ENCODE measurements around the gene GREB1.

The GREB1 gene

GRCh38 chr2:11509657-11510360, 24.0 kb upstream of the GREB1 start:
- DNase-seq: no peak

DNA sequence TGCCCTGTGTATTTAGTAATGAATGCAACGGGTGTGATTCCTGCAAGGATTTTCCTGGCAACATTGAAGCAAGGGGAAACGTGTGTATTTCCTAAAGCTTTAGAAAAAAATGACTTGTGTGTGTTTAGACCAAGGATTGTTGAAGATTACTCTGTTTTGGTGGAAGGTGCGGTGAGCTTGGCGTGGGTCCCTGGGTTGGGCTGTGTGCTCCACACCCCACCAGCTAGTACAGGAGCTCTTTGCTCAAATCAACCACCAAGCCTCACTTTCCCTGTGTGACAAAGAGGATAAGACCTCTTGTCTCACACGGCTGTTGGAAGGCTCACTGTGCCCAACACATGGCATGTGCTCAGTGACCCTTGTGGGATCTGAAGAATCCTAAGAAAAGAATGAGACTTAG, 21.4 kb upstream of the GREB1 start:
- DNase-seq: no peak

DNA sequence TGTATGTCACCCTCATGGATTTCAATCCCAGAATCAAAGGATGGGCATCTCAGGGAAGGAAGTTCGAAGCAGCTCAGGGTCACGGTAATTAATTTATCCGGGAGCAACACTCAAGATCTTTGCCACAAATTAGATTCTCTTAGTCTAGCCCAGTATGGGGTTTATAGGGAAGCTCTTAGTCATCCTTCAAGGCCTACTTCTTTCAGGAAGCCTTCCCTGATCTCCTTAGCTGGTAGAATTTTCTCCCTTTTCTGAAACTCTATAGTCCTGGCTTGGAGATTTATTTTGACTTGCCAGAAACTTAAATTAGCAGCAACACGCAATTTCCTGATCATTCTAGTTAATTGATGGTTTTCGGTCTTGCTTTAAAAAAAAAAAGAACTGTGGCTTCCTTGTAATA, 20.5 kb upstream of the GREB1 start:
- no peak for DNase-seq

DNA sequence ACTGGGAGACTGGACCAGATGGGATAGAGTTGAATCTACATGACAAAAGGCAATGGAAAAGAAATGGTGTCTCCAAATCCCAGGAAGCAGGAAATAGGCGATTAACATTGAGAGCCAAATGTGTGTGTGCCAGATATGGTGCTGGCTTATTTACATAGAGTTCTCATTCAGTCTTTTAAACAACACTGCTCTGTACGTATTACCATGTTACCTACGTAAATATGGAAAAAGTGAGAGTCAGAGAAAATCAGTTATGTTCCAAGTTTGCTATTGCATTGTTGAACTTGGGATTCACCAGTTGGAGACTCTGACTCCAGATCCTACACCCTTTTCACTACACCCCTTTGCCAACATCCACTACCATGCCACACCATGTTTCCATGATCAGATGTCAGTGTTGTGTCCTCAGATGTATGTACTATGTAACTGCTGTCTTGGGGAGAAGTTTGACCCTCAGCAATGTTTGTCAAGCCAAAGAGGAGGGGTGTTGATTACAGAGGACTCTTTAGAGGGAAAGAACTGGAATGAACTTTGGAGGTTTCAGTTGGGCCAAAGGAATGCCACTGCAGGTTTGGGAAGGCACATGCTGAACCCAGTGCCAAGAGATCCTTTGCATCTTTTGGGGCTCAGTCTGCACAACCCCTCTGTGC, 19.6 kb upstream of the GREB1 start:
- no peak for DNase-seq

- no peak for DNase-seq
These were observed 18.9 kb upstream of the GREB1 start for GRCh38 chr2:11514904-11515303.

DNA sequence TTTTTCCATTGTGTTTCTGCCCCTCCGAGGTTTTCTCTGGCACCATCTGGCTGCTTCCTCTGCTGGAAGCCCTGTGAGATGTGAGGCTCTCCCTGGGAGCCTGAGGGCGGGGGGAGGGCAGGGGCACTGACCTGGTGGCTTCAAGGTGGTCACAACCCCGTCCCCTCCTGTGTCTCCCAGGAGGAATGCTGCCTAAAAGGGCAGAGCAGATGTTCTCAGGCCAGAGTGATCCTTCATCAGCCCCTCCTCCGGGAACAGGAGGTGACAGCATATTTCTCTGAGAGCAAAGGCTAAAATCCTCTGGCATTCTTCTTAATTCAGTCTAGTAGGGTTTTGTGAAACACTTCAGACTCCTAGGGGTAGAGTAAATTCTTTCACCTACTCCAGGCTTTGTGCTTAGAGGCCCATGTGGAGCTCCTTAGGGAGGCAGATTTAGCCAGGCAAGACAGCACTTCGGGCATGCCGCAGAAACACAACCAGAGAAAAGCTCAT, 18.3 kb upstream of the GREB1 start:
- no peak for DNase-seq

DNA sequence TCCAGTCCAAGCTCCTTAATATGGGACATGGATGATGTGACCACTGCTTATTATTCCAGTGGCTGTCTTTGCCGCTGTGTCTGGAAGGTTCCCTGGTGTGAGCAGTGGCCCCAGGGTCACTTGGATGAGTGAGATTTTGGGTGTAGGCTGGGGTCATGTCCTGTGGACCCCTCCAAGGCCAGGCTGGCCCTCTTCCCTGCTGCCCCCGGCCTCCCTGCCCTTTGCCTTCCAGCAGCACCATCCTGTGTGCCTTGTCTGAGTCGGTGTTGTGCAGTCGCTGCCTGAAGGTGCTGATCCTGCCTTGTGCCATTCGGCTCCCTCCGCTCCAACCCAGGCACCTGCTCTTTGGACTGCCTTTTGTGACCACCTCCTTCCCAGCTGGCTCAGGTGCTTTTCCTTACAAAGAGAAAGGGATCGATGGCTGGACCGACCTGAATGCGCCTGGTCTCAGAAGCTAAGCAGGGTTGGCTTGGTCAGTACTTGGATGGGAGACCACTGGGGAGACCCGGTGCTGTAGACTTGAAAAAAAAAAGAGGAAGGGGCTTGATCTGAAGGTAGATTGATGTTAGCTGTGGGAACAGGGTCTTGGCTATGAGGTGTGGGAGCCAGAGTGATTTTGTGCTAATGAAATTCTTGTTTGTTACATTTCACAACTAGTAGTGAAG, 16.7 kb upstream of the GREB1 start:
- DNase-seq: no peak

GRCh38 chr2:11517906-11518305, 15.9 kb upstream of the GREB1 start:
- DNase-seq: no peak

DNA sequence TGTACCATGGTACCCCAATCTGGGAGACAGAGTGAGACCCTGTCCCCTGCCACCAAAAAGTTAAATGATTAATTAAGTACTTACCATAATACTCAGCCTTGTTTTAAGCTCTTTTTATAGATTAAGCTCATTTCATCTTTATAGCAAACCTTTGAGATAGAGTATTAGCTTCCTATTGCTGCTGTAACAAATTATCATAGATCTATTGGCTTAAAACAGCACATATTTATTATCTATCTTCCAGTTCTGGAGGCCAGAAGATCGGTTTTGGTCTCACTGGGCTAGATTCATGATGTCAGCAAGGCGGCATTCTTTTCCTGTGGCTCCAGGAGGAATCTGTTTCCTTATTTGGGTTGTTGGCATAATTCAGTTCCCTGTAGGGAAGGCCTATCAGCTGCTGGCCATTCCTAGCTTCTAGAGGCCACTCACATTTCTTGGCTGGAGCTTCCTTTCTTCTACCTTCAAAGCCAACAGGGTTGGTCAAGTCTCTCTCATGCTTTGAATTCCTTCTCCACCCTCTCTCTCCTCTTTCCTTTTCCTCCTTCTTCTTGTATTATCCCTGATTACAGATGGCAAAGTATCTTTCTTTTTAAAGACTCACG, 13.7 kb upstream of the GREB1 start:
- DNase-seq: no peak

DNA sequence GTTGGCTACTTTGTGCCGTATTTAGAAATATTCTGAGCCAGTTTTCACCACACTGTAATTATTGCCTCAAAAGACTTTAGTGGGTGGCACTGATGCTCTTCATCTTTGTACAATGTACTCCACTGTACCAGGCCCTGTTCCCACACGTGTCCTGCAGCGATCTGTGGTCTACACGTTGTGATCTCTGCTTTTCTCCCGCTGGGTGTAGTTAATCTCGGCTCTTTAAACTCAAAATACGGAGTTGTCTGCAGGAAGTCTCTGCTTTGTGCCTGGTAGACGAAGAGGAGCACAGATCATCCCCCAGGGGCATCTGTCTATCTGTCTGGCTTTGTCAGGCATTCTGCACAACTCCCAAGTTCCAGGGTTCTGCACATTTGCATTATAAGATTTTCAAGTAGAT, 12.1 kb upstream of the GREB1 start:
- DNase-seq: no peak

GRCh38 chr2:11524470-11524869, 9.4 kb upstream of the GREB1 start:
- DNase-seq: no peak

DNA sequence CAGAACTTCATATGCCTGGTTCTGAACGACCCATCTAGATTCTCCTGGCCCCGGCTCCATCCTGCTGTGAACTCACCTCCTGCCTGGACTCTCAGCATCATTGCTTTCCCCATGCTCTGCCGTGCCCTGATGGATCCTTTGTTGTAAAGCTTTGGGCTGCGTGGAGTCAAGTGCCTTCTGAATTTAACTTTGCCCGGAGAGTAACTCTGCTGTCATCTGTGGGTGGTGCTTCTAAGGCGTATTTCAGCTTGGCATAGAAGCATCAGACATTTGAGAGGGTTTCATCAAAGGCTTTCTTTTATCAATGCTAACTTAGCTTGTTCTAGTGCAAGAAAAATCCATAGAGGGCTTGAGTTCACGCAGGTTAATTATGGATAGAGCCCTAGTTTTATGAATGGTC, 8.1 kb upstream of the GREB1 start:
- no peak for DNase-seq

- DNase-seq: no peak
These were observed 6.8 kb upstream of the GREB1 start for GRCh38 chr2:11527001-11527400.

- no peak for DNase-seq
These were observed 5.6 kb upstream of the GREB1 start for GRCh38 chr2:11528228-11528627.

GRCh38 chr2:11530864-11531465, 2.9 kb upstream of the GREB1 start:
- DNase-seq: no peak

- DNase-seq: no peak
These were observed 1.3 kb upstream of the GREB1 start for GRCh38 chr2:11532416-11533055.

DNA sequence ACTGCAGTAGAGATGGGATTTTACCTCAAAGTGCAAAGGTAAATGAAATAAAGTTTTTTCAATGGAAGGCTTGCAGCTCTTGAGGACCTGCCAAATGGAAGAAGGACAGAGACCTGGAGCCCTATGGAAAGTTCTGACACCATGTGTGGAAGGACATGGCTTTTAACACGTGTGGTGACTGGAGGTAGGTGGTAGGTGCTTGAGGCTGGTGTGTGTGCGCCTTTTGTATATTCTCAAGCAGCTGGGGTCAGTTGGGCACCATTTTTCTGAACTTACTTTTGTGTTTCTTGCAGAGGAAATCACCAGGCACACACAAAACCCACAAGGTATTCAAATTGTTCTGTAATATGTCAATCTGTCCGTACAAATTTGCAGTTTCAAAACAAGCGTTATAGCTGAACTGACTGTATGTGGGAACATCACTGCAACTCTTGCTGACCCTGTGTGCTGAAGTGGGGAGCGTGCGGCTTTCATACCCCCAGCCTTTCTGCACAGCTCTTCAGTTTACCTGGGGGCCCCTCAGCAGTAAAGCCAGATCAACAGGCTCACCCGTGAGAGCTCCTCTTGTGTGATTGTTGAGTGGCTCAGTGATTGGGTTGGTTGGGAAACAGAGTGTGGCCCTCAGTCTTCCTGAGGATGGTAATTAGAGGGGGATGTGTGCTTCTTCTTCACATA, 363 bp downstream of the GREB1 start:
- no peak for DNase-seq

DNA sequence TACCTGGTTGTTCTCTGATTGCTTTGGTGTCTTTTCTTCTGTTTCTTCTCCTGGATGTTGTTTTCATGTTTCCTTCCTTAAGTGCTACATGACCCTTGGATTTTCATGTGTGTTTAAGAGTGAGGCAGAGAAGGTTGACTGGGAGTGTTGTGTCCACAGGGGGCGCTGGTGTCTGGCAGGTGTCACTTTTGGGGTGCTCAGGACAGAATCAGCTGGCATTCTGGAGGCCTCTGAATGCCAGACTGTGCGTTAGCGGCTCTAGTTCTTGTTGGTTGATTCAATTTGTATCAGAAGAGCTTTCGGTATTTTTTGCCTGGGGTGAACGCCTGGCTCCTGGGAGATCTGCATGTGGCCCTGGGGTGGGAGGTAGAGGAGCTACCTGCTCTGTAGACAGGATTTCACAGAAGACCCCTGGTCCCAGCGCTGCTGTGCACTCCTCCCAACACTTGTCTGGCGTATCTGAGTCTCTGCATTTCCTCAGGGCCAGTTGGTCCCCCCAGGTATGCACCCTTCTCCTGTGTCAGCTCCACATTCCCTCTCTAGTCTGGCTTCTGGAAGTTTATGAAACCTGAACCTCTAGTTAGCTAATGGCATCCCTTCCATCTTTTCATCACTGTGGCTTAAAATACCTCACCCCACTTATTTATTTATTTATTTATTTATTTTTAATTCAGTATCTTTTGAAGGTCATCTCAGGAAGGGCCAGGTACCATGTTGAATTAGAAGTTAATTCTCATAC, 1.1 kb downstream of the GREB1 start:
- no peak for DNase-seq

DNA sequence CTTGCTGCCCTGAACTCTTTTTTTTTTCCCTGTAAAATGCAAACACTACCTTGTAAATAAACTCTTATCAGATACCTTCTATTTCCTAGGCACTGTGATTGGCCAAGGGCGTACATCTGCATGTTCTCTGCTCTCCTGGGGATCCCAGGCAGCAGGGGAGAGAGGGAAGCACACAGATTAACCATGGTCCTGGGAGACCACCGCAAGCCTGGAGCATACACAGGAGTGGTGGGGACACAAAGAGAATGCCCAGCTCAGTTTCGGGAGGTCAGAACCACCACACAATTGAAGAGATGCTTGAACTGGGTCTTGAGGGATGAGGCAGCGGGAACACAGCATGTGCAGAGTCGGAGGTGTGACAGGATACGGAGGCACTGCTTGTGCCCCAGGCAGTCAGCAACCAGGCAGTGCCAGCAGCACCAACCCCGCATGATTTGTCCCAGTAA, 2.1 kb downstream of the GREB1 start:
- DNase-seq: no peak

DNA sequence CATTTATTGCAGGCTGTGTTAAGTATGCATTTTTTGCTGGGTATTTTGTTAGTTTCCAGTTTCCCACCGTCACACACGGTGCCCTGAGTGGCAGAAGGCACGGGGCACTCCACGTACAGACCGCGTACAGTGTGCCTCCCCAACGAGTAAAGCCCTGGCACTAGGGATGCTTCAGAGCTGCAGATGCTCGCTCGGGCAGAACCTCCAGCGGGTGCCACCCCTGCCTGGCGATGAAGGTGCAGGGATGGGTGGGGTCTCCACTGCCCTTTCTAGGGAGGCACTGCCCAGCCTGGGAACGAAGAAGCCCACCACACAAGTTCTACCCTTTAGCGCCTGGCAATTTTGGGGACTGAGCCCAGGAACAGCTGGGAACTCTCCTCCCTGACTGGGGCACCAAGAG, 4.1 kb downstream of the GREB1 start:
- no peak for DNase-seq
